HFF-Myc (cell line): Measurements from ENCODE around the gene GRID1.

Experiments used
- DNase-seq: peaks from one replicate; pipeline ENCODE4 v3.0.0-alpha.2; 2011; ENCODE audit warnings: low read depth; ENCODE audit errors: extremely low read depth
- H3K4me3 ChIP-seq: replicated peaks from 2 replicates; pipeline ENCODE4 v1.5.1; 2011; ENCODE audit warnings: low read depth, mild to moderate bottlenecking, control low read depth, low read length
- TF ChIP-seq, protein P1 (sequence below): IDR thresholded peaks from 2 replicates; pipeline ENCODE4 v1.5.1; 2012; ENCODE audit warnings: mild to moderate bottlenecking, low read depth, low read length, control low read depth; ENCODE audit errors: missing control alignments

The GRID1 gene

GRCh38 chr10:86193841-86194240 lies 172.8 kb downstream of the GRID1 start:
- DNase-seq, result no peak
- TF ChIP-seq, protein P1, sequence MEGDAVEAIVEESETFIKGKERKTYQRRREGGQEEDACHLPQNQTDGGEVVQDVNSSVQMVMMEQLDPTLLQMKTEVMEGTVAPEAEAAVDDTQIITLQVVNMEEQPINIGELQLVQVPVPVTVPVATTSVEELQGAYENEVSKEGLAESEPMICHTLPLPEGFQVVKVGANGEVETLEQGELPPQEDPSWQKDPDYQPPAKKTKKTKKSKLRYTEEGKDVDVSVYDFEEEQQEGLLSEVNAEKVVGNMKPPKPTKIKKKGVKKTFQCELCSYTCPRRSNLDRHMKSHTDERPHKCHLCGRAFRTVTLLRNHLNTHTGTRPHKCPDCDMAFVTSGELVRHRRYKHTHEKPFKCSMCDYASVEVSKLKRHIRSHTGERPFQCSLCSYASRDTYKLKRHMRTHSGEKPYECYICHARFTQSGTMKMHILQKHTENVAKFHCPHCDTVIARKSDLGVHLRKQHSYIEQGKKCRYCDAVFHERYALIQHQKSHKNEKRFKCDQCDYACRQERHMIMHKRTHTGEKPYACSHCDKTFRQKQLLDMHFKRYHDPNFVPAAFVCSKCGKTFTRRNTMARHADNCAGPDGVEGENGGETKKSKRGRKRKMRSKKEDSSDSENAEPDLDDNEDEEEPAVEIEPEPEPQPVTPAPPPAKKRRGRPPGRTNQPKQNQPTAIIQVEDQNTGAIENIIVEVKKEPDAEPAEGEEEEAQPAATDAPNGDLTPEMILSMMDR, result no peak

GRCh38 chr10:86192691-86193090 lies 173.9 kb downstream of the GRID1 start:
- DNase-seq, result no peak
- TF ChIP-seq, protein P1, result no peak
- H3K4me3 ChIP-seq, result no peak overlapping the region

More at GRCh38 chr10:86193841-86194240, 172.8 kb downstream of the GRID1 start:
- H3K4me3 ChIP-seq, result no peak overlapping the region

- TF ChIP-seq, protein P1, result no peak
Measured at GRCh38 chr10:86192147-86192546, 174.4 kb downstream of the GRID1 start.

GRCh38 chr10:86191686-86192085 lies 174.9 kb downstream of the GRID1 start:
- H3K4me3 ChIP-seq, result no peak overlapping the region
- TF ChIP-seq, protein P1, result no peak
- DNase-seq, result no peak

More at GRCh38 chr10:86192147-86192546, 174.4 kb downstream of the GRID1 start:
- no peak for DNase-seq
- no peak overlapping the region for H3K4me3 ChIP-seq

DNA sequence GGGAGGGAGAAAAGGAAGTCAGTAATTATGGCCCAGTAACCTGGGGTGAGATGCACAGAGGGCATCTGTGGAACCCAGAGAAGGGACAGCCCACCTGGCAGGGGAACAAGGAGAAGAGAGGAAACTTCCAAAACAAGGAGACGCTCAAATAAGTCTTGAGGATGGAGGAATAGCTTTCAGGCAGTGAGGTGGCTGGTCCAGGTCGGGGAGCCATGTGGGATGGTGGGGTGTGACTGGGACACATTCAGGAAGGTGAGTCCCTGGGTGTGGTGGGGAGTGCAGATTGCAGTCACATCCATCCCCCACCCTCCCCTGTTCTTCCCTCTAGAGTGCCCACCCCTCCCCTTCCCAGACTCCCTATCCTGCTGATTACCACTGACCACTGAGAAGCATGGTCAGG lies 175.4 kb downstream of the GRID1 start:
- TF ChIP-seq, protein P1, result no peak
- DNase-seq, result no peak
- H3K4me3 ChIP-seq, result no peak overlapping the region

GRCh38 chr10:86190291-86190690 lies 176.3 kb downstream of the GRID1 start:
- TF ChIP-seq, protein P1, result no peak
- no peak overlapping the region for H3K4me3 ChIP-seq
- DNase-seq, result no peak

DNA sequence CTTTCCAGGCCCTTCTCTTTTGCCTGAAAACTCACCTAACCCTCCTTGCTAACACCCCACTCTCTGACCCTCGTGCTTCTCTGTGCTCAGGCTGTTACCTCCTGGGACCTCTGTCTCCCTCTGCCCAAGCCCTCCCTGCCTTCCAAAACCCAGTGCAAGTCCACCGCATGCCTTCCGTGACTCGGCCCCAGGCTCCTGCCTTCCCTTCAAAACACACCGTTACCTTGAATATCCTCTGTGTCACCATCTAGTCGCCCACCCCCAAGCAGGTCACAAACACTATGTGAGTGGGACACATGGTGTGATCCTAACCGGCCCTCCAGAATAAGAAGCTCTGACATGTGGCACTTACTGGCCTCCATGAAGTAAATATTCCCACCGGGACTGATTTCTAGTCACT lies 176.7 kb downstream of the GRID1 start:
- DNase-seq, result no peak
- no peak overlapping the region for H3K4me3 ChIP-seq
- TF ChIP-seq, protein P1, result no peak
